Measurements from ENCODE around the gene ERC2. TPM values are rescaled to one million over a fixed set of nuclear protein-coding genes. Genes with fewer than 3 reads are reported as not detected.

The ERC2 gene
- total and polyA plus RNA-seq, 2 of the 13 experiments (the other 11 are each of a cell fraction or from before 2014, with no cell fraction given), result 0.16 to 0.22 TPM

DNA sequence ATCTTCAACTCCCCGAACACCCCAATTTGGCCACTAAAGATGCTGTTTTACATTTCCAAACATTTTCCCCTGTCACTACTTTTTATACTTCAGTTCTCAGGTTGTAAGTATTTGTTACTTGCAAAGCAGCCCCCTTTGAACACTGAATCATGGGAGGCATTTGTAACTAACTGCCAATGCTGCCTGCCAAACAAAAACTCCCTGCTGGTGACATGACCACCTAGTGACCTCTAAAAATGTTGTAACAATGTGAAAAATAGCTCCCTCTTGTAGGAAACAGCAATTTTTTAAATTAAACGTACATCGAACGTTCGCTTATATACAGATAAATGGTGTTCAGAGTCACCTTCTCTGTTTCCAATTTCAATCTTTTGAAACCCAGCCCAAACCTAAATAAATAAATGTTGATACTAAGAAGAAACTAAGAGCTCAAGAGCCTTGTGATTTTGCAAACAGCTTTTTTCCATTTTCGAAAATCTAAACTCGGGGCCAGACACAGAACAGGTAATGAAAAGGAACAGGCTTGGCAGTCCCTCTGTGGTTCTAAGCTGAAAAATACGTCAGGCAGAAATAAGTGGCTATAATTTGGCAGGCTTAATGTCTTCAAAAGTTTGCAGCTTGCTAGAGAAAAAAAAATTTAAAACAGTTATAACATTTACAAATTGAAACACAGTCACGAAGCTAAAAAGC lies 712.6 kb downstream of the ERC2 start (continued):
- TF ChIP-seq ZBTB21 (CRISPR knock-in tag; IDR thresholded peaks at IDR 0.05), result no peak
- TF ChIP-seq STAT5B (CRISPR knock-in tag; IDR thresholded peaks at IDR 0.05), result no peak
- TF ChIP-seq ARNTL (CRISPR knock-in tag; IDR thresholded peaks at IDR 0.05), result no peak

DNA sequence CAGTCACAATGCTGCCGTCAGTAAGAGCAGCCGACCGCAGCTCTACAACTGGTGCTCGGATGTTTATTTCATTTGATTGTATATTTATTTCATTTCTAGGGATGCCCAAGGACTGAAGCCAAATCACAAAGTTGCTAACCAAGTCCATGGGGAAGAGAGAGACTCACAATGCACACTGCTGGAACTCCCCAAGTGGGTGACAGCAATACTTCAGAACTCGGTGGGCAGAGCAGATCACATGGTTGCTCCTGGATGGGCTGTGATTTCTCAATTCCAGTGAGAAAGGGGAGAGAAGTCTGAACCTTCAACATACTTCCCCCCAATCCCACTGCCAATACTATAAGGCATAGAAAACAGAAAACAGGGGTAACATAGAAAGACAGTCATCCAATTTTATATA lies 715.4 kb downstream of the ERC2 start:
- ATAC-seq, result no peak
- H3K79me2 ChIP-seq (ENCODE audit: insufficient read depth, low read length), result no peaks in the 10 kb centered on the region
- no TSS peak for BruUV-seq (replicated peaks)
- in situ Hi-C loops (cut with HindIII; ENCODE audit: extremely low pct_ligation_motif_present, low pct_unique_long_range_greater_than_20kb), result no loop called here
- WGBS (ENCODE audit: low lambda C conversion rate), result 18% methylated on average over 5 of the region's 5 CpGs
- no peaks in the 10 kb centered on the region for H3K36me3 ChIP-seq (replicated peaks in 1 of 2; ENCODE audit: control insufficient read depth in 1 of 2, insufficient read depth in 2 of 2, low read length in 2 of 2)
- intact Hi-C loops (cut with micrococcal nuclease; ENCODE audit: unreplicated experiment), result no loop called here
- H3K27ac ChIP-seq (ENCODE audit: extremely low read length, insufficient read depth, low read length), result no peak overlapping the region
- H2AFZ ChIP-seq (ENCODE audit: low read length), result no peak overlapping the region
- no peak overlapping the region for H3K9ac ChIP-seq (ENCODE audit: insufficient read depth, low read depth, low read length)
- H3K4me1 ChIP-seq (ENCODE audit: insufficient read depth, low read length), result no peaks in the 10 kb centered on the region
- H3K9me3 ChIP-seq (ENCODE audit: low read length), result no peaks in the 10 kb centered on the region
- ChIA-PET CTCF (ENCODE audit: low intra/inter-chr PET ratio, low total read pairs) (no interaction called here), POLR2A (no interaction called here)
- no peak for DNase-seq (ENCODE audit: low spot score)
- TF ChIP-seq ISL2 (CRISPR knock-in tag; IDR thresholded peaks at IDR 0.05), result no peak
- no peak for TF ChIP-seq SP4 (CRISPR knock-in tag; IDR thresholded peaks at IDR 0.05)
- H4K20me1 ChIP-seq (ENCODE audit: insufficient read depth, low read length), result no peaks in the 10 kb centered on the region
- FAIRE-seq, result no peak
- H3K4me3 ChIP-seq (replicated peaks in 1 of 3; ENCODE audit: insufficient read depth in 1 of 3, low read depth in 2 of 3, low read length in 3 of 3), result no peak overlapping the region
- H3K4me2 ChIP-seq (ENCODE audit: low read depth, low read length), result no peak overlapping the region
- no peaks in the 10 kb centered on the region for H3K27me3 ChIP-seq (ENCODE audit: control insufficient read depth in 1 of 2, insufficient read depth in 2 of 2, low read length in 2 of 2)

GRCh38 chr3:55751730-55752129 lies 716.5 kb downstream of the ERC2 start:
- Histone ChIP-seq H3K4me3 (replicated peaks in 1 of 3; ENCODE audit: insufficient read depth in 1 of 3, low read depth in 2 of 3, low read length in 3 of 3) (no peak overlapping the region), H3K79me2 (ENCODE audit: insufficient read depth, low read length) (no peaks in the 10 kb centered on the region), H3K9me3 (ENCODE audit: low read length) (no peaks in the 10 kb centered on the region), H4K20me1 (ENCODE audit: insufficient read depth, low read length) (no peaks in the 10 kb centered on the region), H3K27me3 (ENCODE audit: control insufficient read depth in 1 of 2, insufficient read depth in 2 of 2, low read length in 2 of 2) (no peaks in the 10 kb centered on the region), H2AFZ (ENCODE audit: low read length) (no peak overlapping the region), H3K36me3 (replicated peaks in 1 of 2; ENCODE audit: control insufficient read depth in 1 of 2, insufficient read depth in 2 of 2, low read length in 2 of 2) (no peaks in the 10 kb centered on the region), H3K9ac (ENCODE audit: insufficient read depth, low read depth, low read length) (no peak overlapping the region), H3K4me1 (ENCODE audit: insufficient read depth, low read length) (no peaks in the 10 kb centered on the region), H3K27ac (ENCODE audit: extremely low read length, insufficient read depth, low read length) (no peak overlapping the region), H3K4me2 (ENCODE audit: low read depth, low read length) (no peak overlapping the region)
- 0% methylated on average over 1 of the region's 1 CpG for WGBS (ENCODE audit: low lambda C conversion rate)
- in situ Hi-C loops (cut with HindIII; ENCODE audit: extremely low pct_ligation_motif_present, low pct_unique_long_range_greater_than_20kb), result no loop called here
- ATAC-seq, result no peak
- FAIRE-seq, result no peak
- POLR2A ChIA-PET, result no interaction called here
- no peak for DNase-seq (ENCODE audit: low spot score)
- BruUV-seq (replicated peaks), result no TSS peak
- intact Hi-C loops (cut with micrococcal nuclease; ENCODE audit: unreplicated experiment), result no loop called here
- CTCF ChIA-PET (ENCODE audit: low intra/inter-chr PET ratio, low total read pairs), result no interaction called here
- TF ChIP-seq ATF7-NPFF (CRISPR knock-in tag; IDR thresholded peaks at IDR 0.05; ENCODE audit: low read depth) (no peak), HOXD1 (CRISPR knock-in tag; IDR thresholded peaks at IDR 0.05) (no peak)
